Activated naive CD4-positive, alpha-beta T cell treated with anti-CD3 and anti-CD28 coated beads for 36 hours (primary cell): Measurements from ENCODE around the gene STARD10. TPM values are rescaled to one million over a fixed set of nuclear protein-coding genes. Genes with fewer than 3 reads are reported as not detected.

ENCODE experiments used
- CTCF ChIA-PET: fragments of 350-600 bp; sonication (Branson Sonifier 250); formaldehyde crosslinking; loops from one replicate; lab custom pipeline; 2021; ENCODE audit warnings: antibody characterized with exemption; lab: Charles Lee
- DNase-seq: peaks from one replicate; pipeline ENCODE4 v3.0.0-alpha.2; 2020
- H3K27ac Mint-ChIP-seq: one replicate; pipeline ENCODE4 v1.8.0; 2021; ENCODE audit warnings: mild to moderate bottlenecking, mixed read lengths
- H3K27me3 Mint-ChIP-seq: one replicate; pipeline ENCODE4 v1.8.0; 2021; ENCODE audit warnings: low read depth, mixed read lengths
- H3K36me3 Mint-ChIP-seq: one replicate; pipeline ENCODE4 v1.8.0; 2021; ENCODE audit warnings: low read depth, mixed read lengths
- H3K4me1 Mint-ChIP-seq: one replicate; pipeline ENCODE4 v1.8.0; 2021; ENCODE audit warnings: low read depth, mixed read lengths
- H3K4me3 Mint-ChIP-seq: one replicate; pipeline ENCODE4 v1.8.0; 2021; ENCODE audit warnings: mild to moderate bottlenecking, moderate library complexity, mixed read lengths
- H3K9me3 Mint-ChIP-seq: one replicate; pipeline ENCODE4 v1.8.0; 2021; ENCODE audit warnings: mixed read lengths
- intact Hi-C: fragments of 100-400 bp; cut with micrococcal nuclease; formaldehyde crosslinking; loops from one replicate; pipeline ENCODE4 v1.15.1; 2023
- total RNA-seq, 2 experiments: library from RNA; stranded (reverse); gene quantifications; one replicate each; pipeline ENCODE4 v1.2.3, GENCODE V29; 2021

Gene STARD10
- total RNA-seq, 2 experiments from 2014 or later: 11.9 to 12.0 TPM

GRCh38 chr11:72776117-72776843 lies 17.6 kb downstream of the STARD10 start:
- no peaks in the 10 kb centered on the region for H3K36me3 Mint-ChIP-seq
- CTCF ChIA-PET: interaction anchor here (0.6 to 1.9 kb wide), 3 partner anchors 17 to 681 kb away, joined by 3 to 4 read pairs (median 3); no protein-coding TSS in a partner anchor
- no peaks in the 10 kb centered on the region for H3K9me3 Mint-ChIP-seq
- DNase-seq: no peak
- peaks cover 5% of the 10 kb centered on the region for H3K4me1 Mint-ChIP-seq
- H3K4me3 Mint-ChIP-seq: no peak overlapping the region
- H3K27me3 Mint-ChIP-seq: no peaks in the 10 kb centered on the region
- H3K27ac Mint-ChIP-seq: no peak overlapping the region
- intact Hi-C loops: no loop called here

- H3K27ac Mint-ChIP-seq: no peak overlapping the region
- H3K27me3 Mint-ChIP-seq: no peaks in the 10 kb centered on the region
- CTCF ChIA-PET: interaction anchor here (1.5 kb wide), 1 partner anchor 18 kb away, joined by 3 read pairs; no protein-coding TSS in a partner anchor
- H3K9me3 Mint-ChIP-seq: no peaks in the 10 kb centered on the region
- intact Hi-C loops: no loop called here
- peaks cover 2% of the 10 kb centered on the region for H3K4me1 Mint-ChIP-seq
- H3K4me3 Mint-ChIP-seq: no peak overlapping the region
- no peaks in the 10 kb centered on the region for H3K36me3 Mint-ChIP-seq
- no peak for DNase-seq
These were observed 18.3 kb downstream of the STARD10 start for GRCh38 chr11:72775288-72776110.

- Mint-ChIP-seq H3K27ac (no peak overlapping the region), H3K36me3 (no peaks in the 10 kb centered on the region), H3K27me3 (no peaks in the 10 kb centered on the region), H3K9me3 (no peaks in the 10 kb centered on the region), H3K4me1 (no peaks in the 10 kb centered on the region), H3K4me3 (no peak overlapping the region)
- intact Hi-C loops: no loop called here
- CTCF ChIA-PET: no interaction called here
- no peak for DNase-seq
These were observed 19.3 kb downstream of the STARD10 start for GRCh38 chr11:72774499-72774898.

GRCh38 chr11:72773696-72774095 lies 20.2 kb downstream of the STARD10 start:
- H3K4me3 Mint-ChIP-seq: no peak overlapping the region
- no peak for DNase-seq
- no peaks in the 10 kb centered on the region for H3K27me3 Mint-ChIP-seq
- H3K36me3 Mint-ChIP-seq: no peaks in the 10 kb centered on the region
- CTCF ChIA-PET: no interaction called here
- no peaks in the 10 kb centered on the region for H3K4me1 Mint-ChIP-seq
- intact Hi-C loops: no loop called here
- H3K9me3 Mint-ChIP-seq: no peaks in the 10 kb centered on the region
- no peak overlapping the region for H3K27ac Mint-ChIP-seq

DNA sequence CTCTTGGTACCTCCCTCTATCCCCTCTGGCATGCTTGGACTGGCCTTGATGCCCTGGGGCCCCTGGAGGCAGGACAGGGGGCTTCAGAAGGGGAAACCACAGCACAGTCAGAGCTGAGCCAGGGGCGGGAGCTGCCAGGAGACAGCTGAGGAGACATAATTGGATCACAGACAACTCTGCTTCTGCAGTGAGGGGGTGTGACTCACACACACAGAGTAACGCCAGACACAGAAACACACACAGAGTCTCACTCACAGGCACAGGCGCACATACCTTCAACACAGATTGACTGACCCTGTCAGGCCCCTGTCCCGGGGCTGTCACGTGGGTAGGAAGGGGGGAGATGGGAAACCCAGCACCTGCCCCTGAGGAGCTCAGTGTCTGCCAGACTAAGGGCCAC lies 20.6 kb downstream of the STARD10 start:
- Mint-ChIP-seq H3K4me1 (no peaks in the 10 kb centered on the region), H3K27ac (no peak overlapping the region), H3K27me3 (no peaks in the 10 kb centered on the region), H3K9me3 (no peaks in the 10 kb centered on the region), H3K4me3 (no peak overlapping the region), H3K36me3 (no peaks in the 10 kb centered on the region)
- intact Hi-C loops: no loop called here
- CTCF ChIA-PET: no interaction called here
- DNase-seq: no peak

GRCh38 chr11:72772059-72772458 lies 21.8 kb downstream of the STARD10 start:
- CTCF ChIA-PET: interaction anchor here (0.8 to 0.9 kb wide), 2 partner anchors 9 to 47 kb away, joined by 3 read pairs; no protein-coding TSS in a partner anchor
- H3K9me3 Mint-ChIP-seq: no peaks in the 10 kb centered on the region
- DNase-seq: no peak
- H3K4me1 Mint-ChIP-seq: no peaks in the 10 kb centered on the region
- no peak overlapping the region for H3K4me3 Mint-ChIP-seq
- intact Hi-C loops: no loop called here
- no peaks in the 10 kb centered on the region for H3K36me3 Mint-ChIP-seq
- H3K27me3 Mint-ChIP-seq: no peaks in the 10 kb centered on the region
- no peak overlapping the region for H3K27ac Mint-ChIP-seq

DNA sequence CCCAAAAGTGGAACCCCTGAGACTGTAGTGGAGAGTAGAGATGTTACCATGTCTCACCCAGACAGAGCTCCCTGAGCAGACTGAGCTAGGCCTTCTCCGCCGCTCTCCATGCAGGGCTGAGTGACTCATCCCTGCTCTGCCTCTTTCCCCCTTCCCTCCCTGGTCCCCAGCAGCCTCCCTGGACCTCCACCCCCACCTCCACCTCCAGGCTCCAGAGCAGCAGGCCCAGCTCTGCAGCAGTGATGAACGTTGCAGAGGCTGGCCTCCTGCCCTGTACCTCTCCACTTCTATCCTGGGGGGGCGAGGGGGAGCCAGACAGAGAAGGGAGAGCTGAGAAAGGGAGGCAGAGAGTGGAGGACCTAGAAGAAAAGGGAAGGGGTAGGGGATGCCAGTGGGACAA lies 22.3 kb downstream of the STARD10 start:
- no peaks in the 10 kb centered on the region for H3K4me1 Mint-ChIP-seq
- H3K36me3 Mint-ChIP-seq: no peaks in the 10 kb centered on the region
- no peak overlapping the region for H3K27ac Mint-ChIP-seq

GRCh38 chr11:72770799-72771198 lies 23.0 kb downstream of the STARD10 start:
- DNase-seq: no peak
- intact Hi-C loops: no loop called here
- H3K4me1 Mint-ChIP-seq: no peaks in the 10 kb centered on the region
- H3K36me3 Mint-ChIP-seq: no peaks in the 10 kb centered on the region
- no peaks in the 10 kb centered on the region for H3K27me3 Mint-ChIP-seq
- H3K4me3 Mint-ChIP-seq: no peak overlapping the region
- no peaks in the 10 kb centered on the region for H3K9me3 Mint-ChIP-seq
- H3K27ac Mint-ChIP-seq: no peak overlapping the region
- CTCF ChIA-PET: interaction anchor here (0.7 kb wide), 1 partner anchor 33 kb away, joined by 3 read pairs; no protein-coding TSS in a partner anchor

More for the DNA sequence above, 22.3 kb downstream of the STARD10 start:
- no peaks in the 10 kb centered on the region for H3K9me3 Mint-ChIP-seq
- intact Hi-C loops: no loop called here
- CTCF ChIA-PET: interaction anchor here (0.8 to 0.9 kb wide), 2 partner anchors 9 to 46 kb away, joined by 3 read pairs; no protein-coding TSS in a partner anchor
- DNase-seq: no peak
- no peaks in the 10 kb centered on the region for H3K27me3 Mint-ChIP-seq
- no peak overlapping the region for H3K4me3 Mint-ChIP-seq

DNA sequence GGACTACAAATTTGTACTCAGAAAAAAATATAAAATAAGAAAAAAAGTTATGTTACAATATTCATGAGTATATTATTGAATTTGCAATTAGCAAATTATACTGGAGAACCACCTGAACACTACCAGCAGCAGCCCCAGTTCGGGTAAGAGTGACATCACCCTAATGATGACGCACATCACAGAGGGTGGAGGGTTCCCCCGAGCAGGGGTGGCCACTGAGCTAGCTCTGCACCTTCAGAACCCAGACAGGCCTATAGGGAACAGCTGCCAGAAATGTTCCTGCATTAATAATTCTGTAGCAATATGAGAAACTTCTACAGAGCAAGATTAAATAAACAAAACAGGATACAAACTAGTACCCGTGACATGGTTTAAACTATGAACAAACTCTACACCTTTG lies 24.2 kb downstream of the STARD10 start:
- H3K4me1 Mint-ChIP-seq: no peaks in the 10 kb centered on the region
- H3K36me3 Mint-ChIP-seq: no peaks in the 10 kb centered on the region
- H3K27ac Mint-ChIP-seq: no peak overlapping the region
- H3K4me3 Mint-ChIP-seq: no peak overlapping the region
- intact Hi-C loops: no loop called here
- H3K9me3 Mint-ChIP-seq: no peaks in the 10 kb centered on the region
- no peaks in the 10 kb centered on the region for H3K27me3 Mint-ChIP-seq
- CTCF ChIA-PET: no interaction called here
- no peak for DNase-seq

- Mint-ChIP-seq H3K4me1 (peaks cover 2% of the 10 kb centered on the region), H3K36me3 (no peaks in the 10 kb centered on the region), H3K27ac (no peak overlapping the region), H3K4me3 (no peak overlapping the region), H3K9me3 (no peaks in the 10 kb centered on the region), H3K27me3 (no peaks in the 10 kb centered on the region)
- intact Hi-C loops: no loop called here
- no peak for DNase-seq
- CTCF ChIA-PET: interaction anchor here (0.5 to 0.7 kb wide), 2 partner anchors 32 to 43 kb away, joined by 3 to 4 read pairs; no protein-coding TSS in a partner anchor
These were observed 25.3 kb downstream of the STARD10 start for GRCh38 chr11:72768581-72768980.

DNA sequence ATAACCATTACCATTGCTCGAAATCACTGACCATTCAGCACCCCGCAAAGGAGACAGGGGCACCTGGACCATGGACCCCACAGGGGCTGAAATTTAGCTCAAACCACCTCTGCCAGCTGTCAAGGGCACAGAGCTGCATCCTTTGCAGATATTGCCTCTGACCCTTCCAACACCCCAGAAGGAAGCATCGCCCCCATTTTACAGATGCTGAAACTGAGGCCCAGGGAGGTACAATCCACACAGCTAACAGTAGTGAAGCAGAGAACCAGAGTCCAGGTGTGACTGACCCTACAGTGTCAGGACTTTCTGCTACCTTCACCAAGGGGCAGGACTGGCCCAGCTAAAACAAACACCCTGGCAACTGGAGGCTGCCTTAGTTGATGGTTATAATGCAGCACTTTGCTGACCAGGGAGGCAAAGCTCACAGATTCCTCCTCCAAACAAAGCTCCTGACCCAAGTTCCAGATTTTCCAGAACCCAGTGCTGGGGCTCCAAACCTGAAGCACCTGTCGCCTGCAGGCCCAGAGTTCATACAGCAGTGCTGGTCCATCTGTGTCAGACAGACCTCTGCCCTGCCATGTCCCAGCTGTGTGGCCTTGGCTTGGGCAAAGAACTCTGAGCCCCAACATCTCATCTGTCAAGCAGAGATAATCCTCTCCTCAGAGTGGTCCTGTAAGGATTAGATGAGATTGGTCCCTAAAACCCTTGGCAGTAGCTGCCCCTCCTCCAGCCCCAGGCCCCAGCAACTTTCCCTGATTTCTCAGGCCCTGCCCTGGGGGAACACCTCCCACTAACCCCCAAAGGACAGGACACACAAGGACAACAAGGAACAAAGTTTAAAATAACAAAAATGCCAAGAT lies 26.4 kb downstream of the STARD10 start:
- no peak overlapping the region for H3K27ac Mint-ChIP-seq
- no peak for DNase-seq
- intact Hi-C loops: no loop called here
- H3K4me3 Mint-ChIP-seq: no peak overlapping the region
- CTCF ChIA-PET: interaction anchor here (1.1 kb wide), 1 partner anchor 42 kb away, joined by 5 read pairs; no protein-coding TSS in a partner anchor
- no peaks in the 10 kb centered on the region for H3K9me3 Mint-ChIP-seq
- no peaks in the 10 kb centered on the region for H3K27me3 Mint-ChIP-seq
- H3K36me3 Mint-ChIP-seq: no peaks in the 10 kb centered on the region
- H3K4me1 Mint-ChIP-seq: peaks cover 14% of the 10 kb centered on the region
